GM18499 (cell line): ENCODE results near the gene SMIM35.
"Not testable (repeated sequence)": the region's sequence is repeated elsewhere in the genome, so short reads cannot be mapped to it uniquely, and the experiment has no call there.

Source experiments
- ATAC-seq: cut with Tn5 transposase; IDR thresholded peaks from one replicate; pipeline ENCODE4 v1.9.1; 2021; ENCODE audit warnings: moderate number of reproducible peaks; ENCODE audit not compliant: insufficient read depth, unreplicated experiment

Gene SMIM35

DNA sequence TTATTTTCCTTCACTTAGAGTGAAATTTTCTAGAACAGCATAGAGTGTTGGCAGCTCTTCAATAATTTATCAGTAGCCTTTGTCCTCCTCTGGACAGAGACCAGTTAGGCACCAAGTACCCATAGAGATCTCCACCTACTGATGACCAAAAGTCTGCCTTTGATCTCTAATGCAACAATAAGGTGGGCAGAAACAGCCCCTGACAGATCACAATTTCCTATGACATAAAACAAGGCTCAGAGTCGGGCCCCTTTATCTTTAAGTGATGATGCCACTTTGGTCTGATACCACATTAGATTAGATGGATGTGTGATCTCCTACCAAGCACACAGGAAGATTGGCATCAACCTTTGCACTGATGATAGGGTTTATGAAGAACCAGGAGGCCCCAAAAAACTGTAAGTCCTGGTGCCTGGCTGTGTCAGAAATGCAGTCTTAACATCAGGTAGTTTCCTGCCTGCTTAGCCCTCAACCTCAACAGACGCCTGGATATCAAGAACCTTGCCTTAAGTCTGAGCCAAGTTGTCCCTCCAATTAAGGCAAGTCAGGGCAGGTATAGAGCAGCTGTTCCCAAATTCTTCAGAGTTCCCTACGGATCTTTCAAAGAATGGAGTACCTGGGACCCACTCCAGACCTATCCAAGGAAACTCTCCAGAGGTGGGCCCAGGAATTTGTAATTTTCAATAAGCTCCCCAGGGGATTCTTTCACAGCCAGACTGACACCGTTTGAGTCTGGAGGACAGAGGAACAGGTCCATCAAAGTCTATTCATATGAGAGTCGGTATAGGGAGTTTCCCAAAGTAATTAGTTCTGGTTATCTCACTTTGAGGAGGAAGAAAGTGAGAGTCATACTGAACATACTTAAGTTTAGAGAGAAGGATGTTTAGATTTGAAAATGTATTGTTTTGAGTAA lies 40.5 kb downstream of the SMIM35 start:
- no peak for ATAC-seq

DNA sequence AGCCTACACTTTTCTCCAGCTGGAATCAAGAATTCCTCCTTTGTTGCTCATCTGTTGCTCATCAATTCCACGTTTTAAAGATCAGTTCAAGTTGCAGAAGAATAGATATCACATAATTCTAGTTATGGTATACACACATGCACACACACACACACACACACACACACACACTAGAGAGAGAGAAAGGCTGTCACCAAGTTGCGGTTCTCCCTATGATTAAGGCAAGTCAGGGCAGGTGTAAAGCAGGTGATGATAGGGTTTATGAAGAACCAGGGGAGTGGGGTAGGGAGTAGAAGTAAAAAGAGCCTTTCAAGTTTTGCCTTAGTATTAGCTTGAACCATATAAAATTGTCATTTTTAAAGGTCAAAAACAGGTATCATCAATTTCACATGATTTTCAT lies 41.6 kb downstream of the SMIM35 start:
- ATAC-seq = no peak

DNA sequence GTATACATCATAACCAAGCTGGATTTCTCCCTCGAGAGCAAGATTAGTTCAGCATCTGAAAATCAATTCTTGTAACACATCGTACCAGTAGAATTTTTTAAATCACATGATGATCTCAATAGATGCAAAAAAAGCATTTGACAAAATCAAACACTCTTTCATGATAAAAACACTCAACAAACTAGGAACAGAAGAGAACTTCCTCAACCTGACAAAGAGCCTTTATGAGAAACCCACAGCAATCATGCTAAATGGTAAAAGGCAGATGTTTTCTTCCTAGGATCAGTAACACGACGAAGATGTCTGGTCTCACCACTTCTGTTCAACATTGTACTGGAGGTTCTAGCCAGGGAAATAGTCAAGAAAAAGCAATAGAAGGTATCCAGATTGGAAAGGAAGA lies 44.0 kb downstream of the SMIM35 start:
- ATAC-seq = no peak

DNA sequence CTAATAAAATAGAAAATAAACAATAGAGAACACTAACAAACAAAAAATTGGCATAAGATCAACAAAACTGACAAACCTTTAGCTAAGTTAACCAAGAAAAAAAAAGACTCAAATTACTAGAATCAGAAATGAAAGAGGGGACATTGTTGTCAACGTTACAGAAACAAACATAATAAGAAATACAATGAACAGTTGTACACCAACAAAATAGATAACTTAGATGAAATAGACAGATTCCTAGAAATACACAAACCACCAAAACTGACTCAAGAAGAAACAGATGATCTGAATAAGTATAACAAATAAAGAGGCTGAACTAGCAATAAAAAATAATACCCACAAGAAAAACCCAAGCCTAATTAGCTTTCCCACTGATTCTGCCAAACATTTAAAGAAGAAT lies 44.6 kb downstream of the SMIM35 start:
- no peak for ATAC-seq

DNA sequence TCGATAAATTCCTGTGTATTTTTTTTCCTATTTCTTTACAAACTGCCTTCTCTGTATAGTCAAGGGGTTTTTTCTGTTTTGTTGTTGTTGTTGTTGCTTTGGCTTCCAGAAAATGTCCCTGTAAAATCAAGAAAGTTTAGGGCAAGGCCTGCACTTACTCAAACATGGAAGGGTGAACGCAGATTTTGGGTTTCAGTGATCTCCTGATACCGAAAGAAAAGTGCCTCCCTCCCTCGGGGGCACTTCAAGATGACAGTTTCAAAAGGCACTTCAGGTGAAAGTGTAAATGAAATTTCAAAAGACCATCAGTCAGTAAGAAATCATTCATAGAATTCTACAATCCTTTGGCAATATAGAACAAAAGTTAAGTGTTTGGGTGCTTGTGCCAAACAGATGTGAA lies 53.3 kb downstream of the SMIM35 start:
- no peak for ATAC-seq

DNA sequence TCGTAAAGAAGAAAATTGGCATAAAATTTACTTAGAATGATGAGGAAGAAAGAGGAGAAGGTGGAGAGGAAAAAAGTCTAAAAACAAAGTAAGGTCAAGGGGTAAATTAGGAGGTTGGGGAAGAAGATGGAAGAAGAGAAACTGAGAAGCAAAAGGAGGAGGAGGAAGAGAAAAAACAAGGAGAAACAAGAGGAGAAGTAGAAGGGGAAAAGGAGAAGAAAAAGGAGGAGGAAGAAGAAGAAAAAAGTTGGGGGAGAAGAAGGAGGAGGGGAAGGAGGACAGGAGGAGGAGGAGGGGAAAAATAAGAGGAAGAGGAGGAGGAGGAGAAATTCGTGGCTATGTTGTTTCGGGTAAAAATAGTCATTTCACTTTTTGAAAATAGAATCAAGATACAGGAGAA lies 58.1 kb downstream of the SMIM35 start:
- no peak for ATAC-seq

DNA sequence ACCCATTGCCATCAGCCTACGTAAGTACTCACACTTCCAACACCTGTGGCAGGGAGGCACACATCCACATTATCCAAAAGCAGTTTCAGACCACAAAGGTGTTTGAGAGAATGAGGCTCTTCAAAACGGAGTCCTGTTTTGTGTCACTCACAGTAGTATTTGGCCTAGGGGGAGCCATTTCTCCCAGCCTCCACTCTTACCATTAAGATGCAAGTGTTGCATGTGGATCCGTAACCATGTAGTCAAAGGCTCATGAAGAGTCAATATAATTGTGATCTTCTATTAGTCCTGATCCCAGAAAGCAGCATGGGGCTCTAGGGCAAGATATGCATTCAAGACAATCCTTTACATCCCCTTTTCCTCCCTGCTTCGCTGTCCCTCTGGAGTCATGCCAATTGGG lies 59.1 kb downstream of the SMIM35 start:
- ATAC-seq = no peak

DNA sequence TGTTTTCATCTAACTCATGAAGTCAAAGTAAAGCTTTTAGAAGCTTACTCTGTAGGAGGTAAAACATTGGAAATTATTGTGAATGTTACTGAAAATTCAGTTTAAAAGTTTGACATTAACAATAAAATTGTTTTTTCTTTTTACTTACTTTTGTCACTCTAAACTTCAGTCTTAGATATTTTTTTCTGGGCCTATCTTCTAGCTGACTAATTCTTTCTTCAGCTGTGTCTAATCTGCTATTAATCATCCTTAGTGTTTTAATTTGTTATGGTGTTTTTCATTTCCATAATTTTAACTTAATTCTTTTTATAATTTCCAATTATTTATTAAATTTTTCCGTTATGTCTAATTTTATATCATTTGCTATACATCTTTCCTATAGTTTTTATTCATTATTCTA lies 65.6 kb downstream of the SMIM35 start:
- ATAC-seq = no peak

DNA sequence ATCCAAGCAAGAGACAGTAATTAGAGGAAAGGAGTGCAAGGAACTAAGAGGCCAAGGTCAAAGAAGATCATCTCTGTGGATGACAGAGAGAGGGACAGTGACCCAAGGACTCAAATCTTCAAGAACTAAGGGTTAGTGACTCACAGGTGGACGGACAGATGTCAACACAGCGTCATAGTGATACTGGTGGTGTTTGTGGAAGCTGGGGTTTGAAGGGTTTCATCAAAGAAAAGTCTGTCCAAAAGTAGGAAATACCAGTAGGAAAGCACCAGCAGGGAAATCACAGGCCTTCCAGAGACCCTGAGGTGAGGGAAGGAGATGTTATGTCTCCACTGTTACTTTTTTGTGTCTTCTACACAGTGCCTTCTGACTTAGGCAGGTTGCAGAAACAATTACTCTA lies 68.4 kb downstream of the SMIM35 start:
- no peak for ATAC-seq

DNA sequence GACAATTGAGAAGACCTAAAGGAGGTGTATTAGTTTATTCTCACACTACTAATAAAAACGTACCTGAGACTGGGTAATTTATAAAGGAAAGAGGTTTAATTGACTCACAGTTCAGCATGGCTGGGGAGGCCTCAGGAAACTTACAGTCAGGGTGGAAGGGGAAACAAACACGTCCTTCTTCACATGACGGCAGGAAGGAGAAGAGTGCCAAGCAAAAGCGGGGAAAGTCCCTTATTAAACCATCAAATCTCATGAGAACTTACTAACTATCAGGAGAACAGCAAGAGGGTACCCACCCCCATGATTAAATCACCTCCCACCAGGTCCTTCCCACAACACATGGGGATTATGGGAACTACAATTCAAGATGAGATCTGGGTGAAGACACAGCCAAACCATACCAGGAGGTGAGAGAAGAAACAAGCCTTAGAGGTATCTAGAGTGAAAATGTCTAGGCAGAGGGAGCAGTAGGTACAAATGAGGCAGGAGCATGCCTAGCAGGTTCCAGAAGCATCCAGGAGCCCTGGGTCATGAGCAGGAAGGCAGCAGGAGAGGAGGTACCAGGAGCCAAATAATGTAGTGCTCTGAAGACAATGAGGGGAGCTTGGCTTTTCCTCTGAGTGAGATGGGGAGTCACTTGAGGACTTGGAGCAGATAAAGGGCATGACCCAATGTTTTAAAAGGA lies 69.0 kb downstream of the SMIM35 start:
- ATAC-seq = no peak

DNA sequence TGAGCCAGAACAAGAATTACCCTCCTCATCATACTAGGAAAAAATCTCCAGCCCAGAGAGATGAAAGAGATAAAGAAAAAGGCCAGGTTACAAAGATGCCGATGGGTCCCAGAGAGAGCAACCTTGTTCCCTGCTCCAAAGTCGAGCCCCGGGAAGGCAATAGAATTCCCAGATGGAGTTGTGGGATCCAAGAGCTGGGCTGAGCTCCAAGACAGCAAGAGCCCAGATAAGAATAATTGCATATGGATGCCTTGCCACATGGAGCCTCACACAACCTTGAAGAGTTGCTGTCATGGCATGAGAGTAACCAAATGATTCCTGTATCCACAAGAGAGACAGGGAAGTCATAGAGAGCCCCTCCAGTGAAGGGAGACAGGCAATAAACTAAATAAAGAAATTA lies 69.7 kb downstream of the SMIM35 start:
- no peak for ATAC-seq

DNA sequence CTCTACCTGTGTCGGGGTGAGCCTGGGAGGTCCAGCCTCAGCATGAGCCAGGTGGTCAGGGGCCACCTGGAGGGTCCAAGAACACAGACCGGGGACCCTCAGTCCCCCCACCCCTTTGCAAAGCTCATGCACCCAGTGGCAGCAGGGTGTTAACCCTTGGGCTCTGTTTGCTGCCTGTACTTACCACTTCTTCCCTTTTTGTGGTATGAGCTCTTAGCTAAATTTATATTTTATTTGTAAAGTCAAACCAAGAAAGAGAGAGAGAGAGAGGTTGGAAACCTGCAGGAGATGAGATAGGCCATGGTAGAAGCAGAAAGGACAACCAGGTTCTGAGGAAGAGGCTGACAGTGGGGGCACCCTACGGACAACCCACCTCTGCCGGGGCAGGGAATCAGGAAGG lies 70.7 kb downstream of the SMIM35 start:
- no peak for ATAC-seq

DNA sequence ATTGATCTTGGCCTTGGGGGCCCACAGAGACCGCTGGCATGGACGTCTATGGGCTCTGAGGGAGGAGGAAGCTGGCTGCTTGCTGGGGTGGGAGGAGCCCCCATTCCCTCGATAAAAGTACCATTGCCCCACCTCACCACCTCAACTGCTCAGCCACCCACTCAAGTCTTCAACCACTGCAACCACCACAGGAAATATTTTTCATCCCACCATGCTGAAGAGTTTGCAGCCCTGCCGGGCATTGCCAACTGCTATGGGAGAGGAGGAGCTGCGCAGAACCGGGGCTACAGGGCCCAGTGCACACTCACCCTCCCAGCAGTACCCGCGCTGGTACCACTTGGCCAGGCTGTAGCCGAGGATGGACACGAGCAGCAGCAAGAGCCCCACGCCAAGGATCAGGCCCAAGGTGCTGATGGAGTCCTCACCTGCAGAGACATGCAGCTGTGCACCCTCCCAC lies 71.3 kb downstream of the SMIM35 start:
- ATAC-seq = no peak

DNA sequence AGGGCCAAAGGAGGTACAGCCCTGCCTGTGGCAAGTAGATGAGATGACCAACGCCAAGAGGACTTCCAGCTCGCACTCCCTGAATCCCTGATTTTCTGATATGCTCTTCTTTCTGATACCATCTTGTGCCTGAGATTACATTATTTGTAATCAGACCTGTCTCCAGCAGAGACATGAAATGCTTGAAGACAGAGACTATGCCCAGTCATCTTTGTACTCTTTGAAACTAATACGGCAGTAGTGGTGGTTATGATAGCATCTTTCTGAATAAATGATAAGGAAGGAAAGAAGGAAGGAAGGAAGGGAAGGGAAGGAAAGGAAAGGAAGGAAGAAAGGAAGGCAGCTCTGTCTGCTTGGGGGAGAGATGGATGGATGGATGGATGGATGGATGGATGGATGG lies 72.7 kb downstream of the SMIM35 start:
- no peak for ATAC-seq

DNA sequence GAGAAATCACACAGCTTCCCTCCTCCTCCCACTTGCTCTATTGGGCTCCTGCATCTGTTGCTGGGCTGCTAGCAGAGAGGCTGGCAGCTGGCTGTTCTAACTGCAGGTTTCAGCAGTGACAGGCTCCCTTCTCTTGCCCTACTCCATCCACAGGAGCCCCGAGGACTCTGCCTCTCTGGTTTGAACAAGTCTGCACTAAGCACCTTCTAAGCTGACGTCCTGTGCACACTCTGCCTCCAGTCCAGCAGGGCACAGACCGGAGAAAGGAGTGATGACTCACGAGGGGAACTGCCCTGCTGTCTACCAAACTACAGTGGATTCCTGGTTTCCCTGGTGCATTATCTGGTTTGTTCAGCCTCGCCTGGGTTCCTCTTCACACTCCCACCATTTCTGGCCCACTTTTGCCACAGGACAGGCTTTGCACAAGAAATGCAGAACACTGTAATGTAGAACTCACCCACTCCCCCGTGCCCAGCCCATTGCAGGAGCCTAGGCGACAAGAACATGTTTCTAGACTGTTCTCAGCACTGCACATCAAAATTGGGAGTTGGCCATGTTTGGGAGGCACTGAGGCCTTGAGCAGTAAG lies 74.6 kb downstream of the SMIM35 start:
- no peak for ATAC-seq

DNA sequence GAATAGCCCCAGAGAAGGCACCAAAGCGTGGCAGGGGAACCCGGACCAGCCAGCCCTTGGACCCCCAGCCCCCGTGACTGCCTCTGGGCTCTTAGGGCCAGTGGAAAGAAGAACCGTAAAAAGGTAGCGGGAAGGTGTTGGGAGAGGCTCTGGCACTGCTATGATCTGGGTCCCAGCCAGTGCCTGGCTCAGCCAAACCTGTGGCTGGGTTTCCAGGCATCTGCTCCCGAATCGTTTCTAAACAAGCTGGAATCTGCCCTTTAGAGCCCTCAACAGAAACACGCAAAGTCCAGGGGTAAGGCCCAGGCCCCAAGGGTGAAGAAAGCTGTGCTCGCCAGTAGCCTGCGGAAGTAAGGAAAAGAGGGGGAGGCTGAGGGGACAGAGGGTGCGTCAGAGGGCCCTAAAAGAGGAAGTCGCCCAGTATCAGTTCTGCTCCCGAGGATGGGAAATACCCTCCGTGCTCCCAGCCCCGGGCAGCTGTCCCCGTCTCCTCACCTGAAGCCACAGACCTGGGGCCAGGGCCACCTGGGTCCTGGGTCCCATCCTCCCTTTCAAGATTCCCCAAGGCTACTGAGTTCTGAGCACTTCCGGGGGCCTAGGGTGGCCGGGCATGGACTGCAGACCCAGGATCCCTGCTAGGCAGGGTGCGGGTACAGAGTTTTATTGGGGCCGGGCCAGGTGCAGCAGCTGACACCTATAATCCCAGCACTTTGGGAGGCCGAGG lies 75.9 kb downstream of the SMIM35 start:
- peak; percentile 66 for ATAC-seq

DNA sequence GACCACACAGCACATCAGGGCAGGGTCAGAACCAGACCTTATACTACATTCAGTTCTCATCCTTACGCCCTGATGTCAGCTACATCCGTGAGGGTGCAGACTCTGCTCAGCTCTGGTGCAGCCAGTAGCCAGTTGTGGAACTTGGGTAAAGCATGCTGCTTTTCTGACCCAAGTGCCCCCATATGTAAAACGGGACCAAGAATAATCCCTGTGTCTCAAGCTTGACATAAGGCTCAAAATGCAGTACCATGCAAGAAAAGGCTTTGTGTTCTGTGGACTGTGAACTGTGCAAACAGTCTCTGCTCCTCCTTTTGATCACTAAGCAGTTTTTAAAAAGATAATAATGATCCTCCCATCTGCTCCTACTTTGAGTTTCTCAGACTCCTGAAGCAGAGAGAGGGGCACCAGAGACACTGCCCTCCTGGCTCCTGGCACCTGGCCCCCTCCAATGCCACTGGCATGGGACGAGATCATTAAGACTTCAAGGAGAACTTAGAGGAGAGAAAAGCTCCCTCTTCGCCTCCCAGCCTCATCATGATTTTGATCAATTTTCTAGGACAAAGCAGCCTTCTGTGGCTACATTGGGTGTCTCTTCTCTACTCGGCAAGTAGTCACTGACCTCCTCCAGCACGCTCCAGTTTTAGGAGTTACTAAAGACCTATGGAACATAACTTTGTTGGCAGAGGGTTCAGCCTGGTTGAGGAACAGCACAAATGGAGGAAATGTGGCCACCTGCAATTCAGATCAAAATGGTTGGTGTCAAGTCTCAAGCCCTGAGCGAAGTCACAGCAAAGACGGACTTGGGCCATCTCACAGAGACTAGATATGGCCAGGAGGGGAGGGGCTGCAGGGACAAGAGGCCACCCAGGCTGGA lies 76.7 kb downstream of the SMIM35 start:
- no peak for ATAC-seq

DNA sequence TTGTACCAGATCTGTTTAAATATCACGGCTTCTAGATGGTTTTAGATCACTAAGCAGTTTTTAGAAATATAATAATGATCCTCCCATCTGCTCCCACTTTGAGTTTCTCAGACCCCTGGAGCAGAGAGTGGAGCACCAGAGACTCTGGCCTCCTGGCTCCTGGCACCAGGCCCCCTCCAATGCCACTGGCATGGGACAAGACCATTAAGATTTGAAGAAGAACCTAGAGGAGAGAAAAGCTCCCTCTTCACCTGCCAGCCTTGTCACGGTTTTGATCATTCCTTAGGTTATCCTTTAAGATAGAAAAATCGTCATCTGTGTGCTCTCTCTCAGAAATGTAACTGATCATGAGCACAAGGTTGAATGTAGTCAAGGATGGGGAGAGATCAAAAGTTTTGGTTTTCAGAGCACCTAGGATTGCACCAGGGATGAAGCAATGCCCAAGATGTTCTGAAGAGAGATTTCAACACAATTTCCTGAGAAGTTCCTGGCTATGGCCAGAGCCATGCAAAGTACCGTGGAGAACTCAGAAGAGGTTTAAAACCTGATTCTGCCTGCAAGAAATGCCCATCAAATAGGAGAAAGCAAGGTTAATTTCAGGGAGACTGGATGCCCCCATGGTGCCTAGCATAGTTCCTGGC lies 78.4 kb downstream of the SMIM35 start:
- ATAC-seq = no peak

DNA sequence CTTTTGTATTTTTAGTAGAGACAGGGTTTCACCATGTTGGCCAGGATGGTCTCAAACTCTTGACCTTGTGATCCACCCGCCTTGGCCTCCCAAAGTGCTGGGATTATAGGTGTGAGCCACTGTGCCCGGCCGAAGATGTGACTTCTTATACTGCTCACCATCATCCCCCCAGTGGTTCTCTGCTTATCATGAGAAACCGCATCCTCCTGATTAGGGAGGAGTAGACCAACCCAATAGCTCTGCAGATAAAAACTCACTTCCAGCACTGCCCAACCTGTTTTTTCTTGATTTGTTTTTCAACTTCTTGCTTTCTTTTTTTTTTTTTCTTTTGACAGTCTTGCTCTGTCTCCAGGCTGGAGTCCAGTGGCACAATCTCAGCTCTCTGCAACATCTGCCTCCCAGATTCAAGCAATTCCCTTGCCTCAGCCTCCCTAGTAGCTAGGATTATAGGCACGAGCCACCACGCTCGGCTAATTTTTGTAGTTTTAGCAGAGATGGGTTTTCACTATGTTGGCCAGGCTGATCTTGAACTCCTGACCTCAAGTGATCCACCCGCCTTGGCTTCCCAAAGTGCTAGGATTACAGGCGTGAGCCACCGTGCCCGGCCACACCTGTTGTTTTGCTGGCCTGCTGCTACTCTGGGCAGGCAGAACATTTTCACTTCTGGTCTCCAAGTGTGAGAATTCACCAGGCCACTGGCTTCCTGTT lies 79.0 kb downstream of the SMIM35 start:
- ATAC-seq = not testable (repeated sequence)
